Spleen (tissue), 11 donors: ENCODE data around the gene PACSIN2. TPM values are rescaled to one million over a fixed set of nuclear protein-coding genes. Genes with fewer than 3 reads are reported as not detected.

ENCODE experiments used
- DNase-seq: peaks from one replicate; pipeline ENCODE4 v3.0.0-alpha.2; 2020
- H3K27ac ChIP-seq, 8 donors: fragments of 200-600 bp; sonication (generic) in 7 of 8; 1 replicate in 4 of 8; 2 replicates in 4 of 8; pipeline versions ENCODE4 v1.5.0 to v1.8.0; 2016 to 2021; ENCODE audit warnings: inconsistent platforms in 4 of 8, mild to moderate bottlenecking in 4 of 8, moderate library complexity in 1 of 8
- H3K27me3 ChIP-seq, 7 donors: fragments of 200-600 bp; sonication (generic) in 6 of 7; replicated peaks in 1 of 7; 1 replicate in 4 of 7; 2 replicates in 3 of 7; pipeline versions ENCODE4 v1.5.0 to v1.8.0; 2016 to 2021; ENCODE audit warnings: inconsistent platforms in 3 of 7, mild to moderate bottlenecking in 1 of 7
- H3K36me3 ChIP-seq, 6 donors: fragments of 200-600 bp; sonication (generic) in 5 of 6; 1 replicate in 4 of 6; 2 replicates in 2 of 6; pipeline versions ENCODE4 v1.5.0 to v1.8.0; 2016 to 2021; ENCODE audit warnings: inconsistent platforms in 2 of 6
- H3K4me1 ChIP-seq, 6 donors: fragments of 200-600 bp; sonication (generic) in 5 of 6; 1 replicate in 3 of 6; 2 replicates in 3 of 6; pipeline versions ENCODE4 v1.5.0 to v1.8.0; 2016 to 2021; ENCODE audit warnings: inconsistent platforms in 3 of 6
- H3K4me3 ChIP-seq, 8 donors: fragments of 200-600 bp; sonication (generic) in 7 of 8; 1 replicate in 4 of 8; 2 replicates in 4 of 8; pipeline versions ENCODE4 v1.5.0 to v1.8.0; 2016 to 2021; ENCODE audit warnings: inconsistent platforms in 4 of 8, mild to moderate bottlenecking in 4 of 8, moderate library complexity in 2 of 8
- H3K9me3 ChIP-seq, 8 donors: fragments of 200-600 bp; sonication (generic) in 7 of 8; 1 replicate in 4 of 8; 2 replicates in 4 of 8; pipeline versions ENCODE4 v1.5.0 to v1.8.0; 2016 to 2021; ENCODE audit warnings: inconsistent platforms in 4 of 8
- POLR2A ChIP-seq, 3 donors: fragments of 450-650 bp; IDR thresholded peaks; one replicate each; pipeline ENCODE4 v1.5.1; 2017; ENCODE audit warnings: antibody characterized with exemption in 3 of 3, mild to moderate bottlenecking in 1 of 3
- POLR2AphosphoS5 ChIP-seq, 3 donors: sonication (generic); formaldehyde crosslinking; IDR thresholded peaks; one replicate each; pipeline ENCODE4 v1.5.1; 2017; ENCODE audit warnings: antibody characterized with exemption in 3 of 3
- WGBS, 5 donors: extraction: QIAGEN DNeasy Blood & Tissue Kit in 3 of 5; methylation state at CpG; one replicate each; pipeline versions ENCODE4 v1.1.5 to v1.1.7; 2013 to 2018; 5-methylcytosine and 5-hydroxymethylcytosine counted together
- intact Hi-C: fragments of 100-400 bp; cut with DNase I; formaldehyde crosslinking; loops from one replicate; pipeline ENCODE4 v1.15.0; 2023; ENCODE audit warnings: low total_unique reads
- polyA plus RNA-seq, 3 donors: library from polyadenylated mRNA; stranded (reverse); fragments of 200-250 nt; gene quantifications; one replicate each; pipeline ENCODE4 v1.2.1, GENCODE V29; 2013
- total RNA-seq, 7 donors: library from RNA; depleted of rRNA in 3 of 7; stranded (reverse); fragments of >200 nt in 3 of 7; fragmentation: NEBNext Ultra II Directional in 4 of 7; extraction: Animal tissue kit (Norgen Biotek cat#: 25700) in 4 of 7; gene quantifications; one replicate each; pipeline versions ENCODE4 v1.1.0 to v1.2.1, GENCODE V29; 2016 to 2021
- TF ChIP-seq, protein P1 (sequence below), 11 experiments: fragments of 200-600 bp in 7 of 11; fragments of 450-650 bp in 4 of 11; sonication (generic) in 4 of 11; IDR thresholded peaks in 8 of 11; conservative IDR thresholded peaks in 3 of 11; 1 replicate in 7 of 11; 2 replicates in 4 of 11; pipeline versions ENCODE4 v1.4.0 to v1.8.0; 2016 to 2021; ENCODE audit warnings: antibody characterized with exemption in 11 of 11, inconsistent platforms in 4 of 11, mild to moderate bottlenecking in 1 of 11
- donor health status: healthy with polysubstance abuse.
- donor health status: DM: no; HTN: no; CAD: no; lungs with moderate emphysema.
- donor health status: DM: no; HTN: no; CAD: no.
- donor health status: Bipolar disorder and iron deficiency.
- donor health status: healthy.
- donor health status: DM: no; HTN: no; CAD: no.
- donor health status: DM: yes; HTN: yes; CAD: no.

The PACSIN2 gene
- total and polyA plus RNA-seq, 10 donors = 24.2 to 98.1 (median 64.2) TPM

DNA sequence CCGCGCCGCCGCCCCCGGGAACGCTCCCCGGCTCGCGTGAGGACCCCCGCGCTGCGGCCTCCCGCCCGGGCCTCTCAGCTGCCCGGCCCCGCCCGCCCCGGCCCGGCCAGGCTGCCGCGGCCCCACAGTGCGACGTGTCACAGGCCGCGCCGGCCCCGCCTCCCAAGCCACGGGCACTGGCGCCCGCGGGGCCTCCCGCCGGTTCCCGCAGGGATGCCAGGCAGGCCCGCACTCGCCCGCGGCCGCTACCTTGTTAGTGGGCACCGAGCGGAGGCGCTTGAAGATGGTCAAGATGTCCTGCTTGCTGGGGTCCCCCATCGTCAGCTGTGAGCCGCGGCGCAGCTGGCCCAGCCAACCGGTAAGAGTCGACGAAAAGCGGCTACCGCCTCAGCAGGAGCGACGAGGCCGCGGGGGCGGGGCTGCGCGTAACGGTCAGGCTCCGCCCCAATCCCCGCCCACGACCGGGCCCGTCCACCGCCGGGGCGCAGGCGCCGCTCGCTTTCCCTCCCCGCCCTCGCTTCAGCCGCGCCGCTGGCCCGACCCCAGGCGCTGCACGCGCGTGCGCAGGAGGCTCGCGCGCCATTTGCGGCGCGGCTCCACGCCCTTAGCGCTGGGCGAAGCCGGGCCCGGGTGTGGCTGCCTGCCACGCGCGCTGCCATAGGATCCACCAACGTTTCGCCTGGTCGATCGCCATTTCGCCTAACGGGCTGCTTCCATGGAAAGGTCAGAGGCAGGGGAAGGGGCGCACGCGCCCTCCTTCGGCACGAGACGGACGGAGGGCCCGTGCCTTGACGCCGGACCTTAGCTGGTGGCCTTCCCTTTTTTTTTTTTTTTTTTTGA is 157.9 kb downstream of the PACSIN2 start, which contains the start of gene ARFGAP3:
Gene ARFGAP3, minus strand, starts transcription at position 409 of the 840 bp plus-strand sequence. Its CDS starts 91 bp downstream, at position 318.
- H3K9me3 ChIP-seq = no peaks in the 10 kb centered on the region
- 7 to 24% (median 13%) methylated on average over 32 to 111 of the region's 111 CpGs for WGBS, 5 donors
- H3K27me3 ChIP-seq = no peaks in the 10 kb centered on the region
- H3K36me3 ChIP-seq = peaks cover 0 to 5% (median 0%) of the 10 kb centered on the region in 6 donors
- peak within 1 kb of the TSS; percentile 92 to 99 (median 98) for H3K27ac ChIP-seq
- peak; percentile 99 for DNase-seq
- H3K4me3 ChIP-seq = peak within 1 kb of the TSS; percentile 64 to 88 (median 76)
- H3K4me1 ChIP-seq = peaks cover 18 to 67% (median 38%) of the 10 kb centered on the region in 6 donors
- intact Hi-C loops = no loop called here
- TF ChIP-seq POLR2A (IDR thresholded peaks at IDR 0.05) = peak; percentile 35 to 86 (median 75)
- TF ChIP-seq, protein P1, sequence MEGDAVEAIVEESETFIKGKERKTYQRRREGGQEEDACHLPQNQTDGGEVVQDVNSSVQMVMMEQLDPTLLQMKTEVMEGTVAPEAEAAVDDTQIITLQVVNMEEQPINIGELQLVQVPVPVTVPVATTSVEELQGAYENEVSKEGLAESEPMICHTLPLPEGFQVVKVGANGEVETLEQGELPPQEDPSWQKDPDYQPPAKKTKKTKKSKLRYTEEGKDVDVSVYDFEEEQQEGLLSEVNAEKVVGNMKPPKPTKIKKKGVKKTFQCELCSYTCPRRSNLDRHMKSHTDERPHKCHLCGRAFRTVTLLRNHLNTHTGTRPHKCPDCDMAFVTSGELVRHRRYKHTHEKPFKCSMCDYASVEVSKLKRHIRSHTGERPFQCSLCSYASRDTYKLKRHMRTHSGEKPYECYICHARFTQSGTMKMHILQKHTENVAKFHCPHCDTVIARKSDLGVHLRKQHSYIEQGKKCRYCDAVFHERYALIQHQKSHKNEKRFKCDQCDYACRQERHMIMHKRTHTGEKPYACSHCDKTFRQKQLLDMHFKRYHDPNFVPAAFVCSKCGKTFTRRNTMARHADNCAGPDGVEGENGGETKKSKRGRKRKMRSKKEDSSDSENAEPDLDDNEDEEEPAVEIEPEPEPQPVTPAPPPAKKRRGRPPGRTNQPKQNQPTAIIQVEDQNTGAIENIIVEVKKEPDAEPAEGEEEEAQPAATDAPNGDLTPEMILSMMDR (IDR thresholded peaks at IDR 0.05 in 8 of 11, conservative IDR thresholded peaks at IDR 0.05 in 3 of 11) = peak in 1 of 11 experiments; percentile 14
- peak; percentile 94 to 96 (median 95) for TF ChIP-seq POLR2AphosphoS5 (IDR thresholded peaks at IDR 0.05)

DNA sequence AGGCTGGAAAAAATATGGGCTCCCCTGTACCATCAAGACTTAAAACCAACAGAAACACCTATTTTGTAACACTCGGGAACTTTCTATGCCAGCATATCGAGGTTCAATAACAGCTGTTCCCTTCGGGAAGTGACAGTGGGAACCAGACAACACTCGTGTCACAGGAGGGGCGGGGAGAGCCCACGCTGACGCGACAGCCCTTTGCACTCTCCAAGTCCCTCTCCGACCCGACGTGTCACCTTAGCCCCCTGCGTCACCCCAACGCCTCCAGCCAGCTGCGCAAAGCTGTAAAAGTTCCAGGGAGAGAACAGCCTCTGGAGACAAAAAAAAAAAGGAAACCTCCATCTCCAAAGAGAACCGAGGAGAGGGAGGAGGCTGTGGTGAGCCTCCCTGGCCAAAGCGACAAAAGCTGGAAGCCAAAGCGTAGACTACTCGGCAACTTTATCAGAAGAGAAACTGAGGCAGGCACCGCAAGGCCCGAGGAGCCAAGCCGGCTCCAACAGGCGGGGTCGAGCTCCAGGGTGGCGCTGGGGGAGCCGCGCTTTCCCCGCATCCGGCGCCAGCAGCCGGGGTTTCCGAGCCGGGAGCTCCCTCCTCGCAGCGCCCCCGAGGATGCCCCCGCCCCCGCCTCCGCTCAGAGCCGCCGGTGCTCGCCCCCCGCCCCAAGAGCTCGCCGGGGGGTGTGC is 158.6 kb downstream of the PACSIN2 start:
- peak; percentile 88 for DNase-seq
- Histone ChIP-seq H3K27ac (peak overlapping the region; percentile 92 to 99 (median 98)), H3K36me3 (peaks cover 0 to 5% (median 0%) of the 10 kb centered on the region in 6 donors), H3K9me3 (no peaks in the 10 kb centered on the region), H3K27me3 (no peaks in the 10 kb centered on the region), H3K4me3 (peak overlapping the region; percentile 64 to 88 (median 76)), H3K4me1 (peaks cover 18 to 68% (median 41%) of the 10 kb centered on the region in 6 donors)
- 1% methylated on average over 23 to 44 of the region's 44 CpGs for WGBS, 5 donors
- intact Hi-C loops = no loop called here
- TF ChIP-seq POLR2AphosphoS5 (IDR thresholded peaks at IDR 0.05) = peak; percentile 68 to 76 (median 69)
- TF ChIP-seq, protein P1 (IDR thresholded peaks at IDR 0.05 in 8 of 11, conservative IDR thresholded peaks at IDR 0.05 in 3 of 11) = no peak

DNA sequence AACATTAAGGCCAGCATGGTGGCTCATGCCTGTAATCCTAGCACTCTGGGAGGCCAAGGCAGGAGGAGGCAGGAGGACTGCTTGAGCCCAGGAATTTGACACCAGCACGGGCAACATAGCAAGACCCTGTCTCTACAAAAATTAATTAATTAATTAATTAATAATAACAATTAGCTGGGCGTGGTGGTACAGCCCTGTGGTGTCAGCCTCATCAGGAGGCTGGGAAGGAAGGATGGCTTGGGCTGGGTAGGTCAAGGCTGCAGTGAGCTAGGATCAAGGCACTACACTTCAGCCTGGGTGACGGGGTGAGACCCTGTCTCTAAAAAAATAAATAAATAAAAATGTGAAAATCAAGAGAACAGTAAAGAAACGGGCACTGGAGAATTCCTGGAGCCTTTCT is 159.2 kb downstream of the PACSIN2 start:
- H3K27me3 ChIP-seq = no peaks in the 10 kb centered on the region
- no peak for TF ChIP-seq POLR2AphosphoS5 (IDR thresholded peaks at IDR 0.05)
- TF ChIP-seq, protein P1 (IDR thresholded peaks at IDR 0.05 in 8 of 11, conservative IDR thresholded peaks at IDR 0.05 in 3 of 11) = no peak
- no peak for TF ChIP-seq POLR2A (IDR thresholded peaks at IDR 0.05)
- H3K36me3 ChIP-seq = peaks cover 0 to 5% (median 0%) of the 10 kb centered on the region in 6 donors
- intact Hi-C loops = no loop called here
- H3K9me3 ChIP-seq = no peaks in the 10 kb centered on the region
- H3K4me3 ChIP-seq = peak overlapping the region in 7 of 8 donors; percentile 64 to 88 (median 76)
- peak; percentile 56 for DNase-seq
- WGBS, 5 donors = 50 to 62% (median 57%) methylated on average over 4 of the region's 4 CpGs
- H3K27ac ChIP-seq = peak overlapping the region in 7 of 8 donors; percentile 95 to 99 (median 98)
- H3K4me1 ChIP-seq = peaks cover 15 to 63% (median 40%) of the 10 kb centered on the region in 6 donors
